T-helper 2 cell treated with Interferon-gamma antibody and Interleukin-4, amounts not matched to agents 100 ng/mL and 5 ng/mL, for 36 hours (primary cell): ENCODE data around the gene CHD6. TPM values are rescaled to one million over a fixed set of nuclear protein-coding genes. Genes with fewer than 3 reads are reported as not detected.

ENCODE experiments used
- intact Hi-C: fragments of 100-400 bp; cut with micrococcal nuclease; formaldehyde crosslinking; loops from one replicate; pipeline ENCODE4 v1.15.1; 2023
- total RNA-seq: library from RNA; stranded (reverse); gene quantifications from 2 replicates; pipeline ENCODE4 v1.2.3, GENCODE V29; 2022

CHD6 gene
- total RNA-seq, 1 donor from 2014 or later, result 34.2 TPM

DNA sequence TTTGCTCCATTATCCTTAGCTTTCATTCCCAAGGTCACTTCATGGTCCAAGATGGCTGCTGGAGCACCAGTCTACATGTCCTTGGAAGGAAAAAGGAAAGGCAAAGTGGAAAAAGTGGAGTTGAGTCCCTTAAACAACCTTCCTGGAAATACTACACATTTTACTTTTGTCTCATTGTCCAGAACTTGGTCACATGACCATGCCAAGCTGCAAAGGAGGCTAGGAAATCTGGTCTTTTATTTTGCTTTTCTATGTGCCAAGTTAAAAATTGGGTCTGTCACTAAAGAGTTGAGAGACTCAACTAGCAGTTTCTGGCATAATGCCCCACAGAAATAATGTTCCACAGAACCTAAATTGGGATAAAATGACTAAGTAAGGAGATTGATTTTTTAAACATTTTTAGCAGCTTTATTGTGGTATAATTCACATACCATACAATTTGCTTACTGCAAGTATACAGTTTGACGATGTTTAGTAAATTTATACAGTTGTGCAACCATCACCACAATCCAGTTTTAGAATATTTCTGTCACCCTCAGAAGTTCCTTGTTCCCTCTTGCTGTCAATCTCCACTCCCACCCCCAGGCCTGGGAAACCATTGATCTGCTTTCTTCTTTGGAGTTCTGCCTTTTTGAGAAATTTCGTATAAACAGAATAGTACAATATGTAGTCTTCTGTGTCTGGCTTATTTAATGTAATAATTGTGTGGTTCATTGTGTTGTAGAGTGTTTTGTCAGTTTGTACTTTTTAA is 5.6 kb upstream of the CHD6 start:
- intact Hi-C loops, result no loop called here

DNA sequence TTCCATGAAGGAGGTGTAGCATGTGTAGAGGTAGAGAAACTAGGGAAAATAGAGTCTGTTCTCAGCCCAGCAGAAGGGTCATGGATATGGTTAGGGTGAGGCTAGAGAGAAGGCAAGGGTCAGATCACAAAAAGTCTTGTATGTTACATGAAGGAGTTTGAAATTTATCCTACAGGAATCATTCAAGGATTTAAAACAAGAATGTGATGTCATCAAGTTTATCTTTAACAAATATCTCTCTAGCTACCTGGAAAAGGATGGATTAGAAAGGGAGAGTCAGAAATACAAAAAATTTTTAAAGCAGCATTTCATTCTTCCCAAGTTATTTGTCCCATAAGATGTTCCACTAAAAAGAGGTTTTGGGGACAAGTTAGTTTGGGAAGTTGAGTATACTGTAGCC is 4.4 kb upstream of the CHD6 start:
- intact Hi-C loops, result no loop called here

DNA sequence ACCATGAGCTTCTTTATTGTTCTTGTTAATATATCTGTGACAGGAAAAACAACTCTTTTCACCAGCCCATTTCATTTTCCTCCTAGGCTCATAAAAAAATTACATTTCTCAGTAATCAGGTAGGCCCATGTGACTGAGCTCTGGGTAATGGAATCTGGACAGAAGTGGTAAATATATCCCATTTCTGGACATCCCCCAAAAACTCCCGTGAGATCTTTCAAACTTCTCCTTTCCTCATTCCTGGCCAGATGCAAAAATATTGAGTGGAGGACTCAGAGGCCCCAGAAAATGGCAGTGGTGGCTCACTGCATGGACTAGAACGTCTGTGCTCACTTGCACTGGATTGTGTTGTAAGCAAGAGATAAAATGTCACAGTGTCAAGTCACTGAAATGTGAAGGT is 3.8 kb upstream of the CHD6 start:
- intact Hi-C loops, result no loop called here

DNA sequence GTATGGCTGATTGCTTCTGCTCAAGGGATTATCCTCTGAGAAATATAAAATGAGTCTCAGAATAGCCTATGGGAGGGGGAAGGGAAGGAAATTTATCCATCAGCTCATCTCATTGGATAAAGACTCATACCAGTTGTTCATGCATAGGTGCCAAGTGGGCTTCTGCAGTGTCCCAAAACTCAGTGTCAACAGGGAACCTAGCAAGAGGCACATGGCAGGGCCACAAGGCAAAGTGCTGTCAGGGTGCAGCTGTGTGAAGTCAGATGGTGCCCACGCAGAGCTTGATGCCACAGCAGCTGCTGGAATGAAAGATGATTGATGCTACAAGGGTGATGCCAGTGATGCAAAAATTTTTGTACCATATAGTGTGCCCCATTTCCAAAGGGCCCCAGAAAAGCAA is 3.2 kb upstream of the CHD6 start:
- intact Hi-C loops, result no loop called here

GRCh38 chr20:41619360-41620100 is 1.4 kb upstream of the CHD6 start:
- intact Hi-C loops, result loop anchor here (5.0 kb wide), 2 partner anchors 43 to 482 kb away; partner anchors contain the start of gene PLCG1

- intact Hi-C loops, result loop anchor here (1.0 to 5.0 kb wide), 4 partner anchors 43 to 482 kb away; partner anchors contain the start of genes PLCG1 and ZHX3
These were observed 682 bp upstream of the CHD6 start for GRCh38 chr20:41618807-41619311.

- intact Hi-C loops, result loop anchor here (5.0 kb wide), 2 partner anchors 45 to 480 kb away; partner anchors contain the start of gene PLCG1
These were observed 897 bp downstream of the CHD6 start for GRCh38 chr20:41617059-41617901.

DNA sequence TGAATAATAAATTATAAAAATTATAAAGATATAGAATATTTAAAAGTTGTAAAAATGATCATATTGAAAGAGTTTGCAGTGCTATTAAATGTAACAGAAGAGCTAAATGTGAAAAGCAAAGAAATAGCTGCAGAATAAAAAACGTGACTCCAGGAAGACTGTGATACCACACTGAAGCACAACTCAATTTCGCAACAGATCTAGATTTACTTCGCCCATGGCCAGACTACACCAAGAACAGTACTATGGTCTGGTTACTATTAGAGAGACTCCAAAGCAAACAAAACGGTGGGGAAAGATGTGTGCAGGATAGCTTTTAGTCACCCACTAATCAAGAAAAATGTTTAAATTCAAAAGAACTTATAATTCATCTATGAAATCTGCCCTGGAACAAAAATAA is 1.9 kb downstream of the CHD6 start:
- intact Hi-C loops, result loop anchor here (5.0 kb wide), 2 partner anchors 46 to 479 kb away; partner anchors contain the start of gene PLCG1

DNA sequence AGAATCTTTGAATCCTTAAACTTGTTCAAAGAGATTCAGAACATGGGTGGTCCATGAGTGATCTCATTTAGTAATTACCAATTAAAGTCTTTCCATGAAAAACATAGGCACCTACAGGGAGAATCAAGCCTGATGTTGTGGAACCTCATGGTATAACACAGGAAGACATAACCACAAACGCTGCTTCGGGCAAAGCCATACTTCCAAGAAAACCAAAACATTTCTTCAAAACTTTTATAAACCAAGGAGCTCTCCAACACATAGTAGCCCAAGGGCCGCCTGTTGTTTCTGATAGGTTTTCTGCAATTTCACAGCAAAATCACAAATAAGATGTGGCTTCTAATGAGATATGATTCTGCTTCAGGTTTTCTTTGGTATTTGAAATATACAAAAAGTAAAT is 2.5 kb downstream of the CHD6 start:
- intact Hi-C loops, result loop anchor here (5.0 kb wide), 2 partner anchors 47 to 478 kb away; partner anchors contain the start of gene PLCG1

DNA sequence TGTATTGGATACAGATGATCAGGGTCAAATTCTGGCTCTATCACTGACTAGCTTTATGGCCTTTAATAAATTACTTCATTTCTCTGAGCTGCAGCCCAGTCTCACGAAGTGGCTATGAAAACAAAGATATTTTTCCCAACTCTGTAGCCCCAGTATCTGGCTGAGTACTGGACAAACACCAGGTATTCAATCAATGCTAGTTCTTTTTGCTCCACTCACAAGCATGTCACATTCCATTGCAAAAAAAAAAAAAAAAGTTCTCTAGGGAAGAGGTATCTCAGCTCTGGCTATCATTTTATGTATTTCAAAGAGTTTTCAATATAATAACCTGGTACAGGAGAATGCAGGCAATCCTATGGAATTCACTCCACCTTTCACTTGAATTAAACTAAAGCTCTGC is 3.1 kb downstream of the CHD6 start:
- intact Hi-C loops, result loop anchor here (5.0 kb wide), 2 partner anchors 47 to 478 kb away; partner anchors contain the start of gene PLCG1

- intact Hi-C loops, result no loop called here
These were observed 4.9 kb downstream of the CHD6 start for GRCh38 chr20:41613321-41613720.

- intact Hi-C loops, result no loop called here
These were observed 8.7 kb downstream of the CHD6 start for GRCh38 chr20:41609474-41609873.

DNA sequence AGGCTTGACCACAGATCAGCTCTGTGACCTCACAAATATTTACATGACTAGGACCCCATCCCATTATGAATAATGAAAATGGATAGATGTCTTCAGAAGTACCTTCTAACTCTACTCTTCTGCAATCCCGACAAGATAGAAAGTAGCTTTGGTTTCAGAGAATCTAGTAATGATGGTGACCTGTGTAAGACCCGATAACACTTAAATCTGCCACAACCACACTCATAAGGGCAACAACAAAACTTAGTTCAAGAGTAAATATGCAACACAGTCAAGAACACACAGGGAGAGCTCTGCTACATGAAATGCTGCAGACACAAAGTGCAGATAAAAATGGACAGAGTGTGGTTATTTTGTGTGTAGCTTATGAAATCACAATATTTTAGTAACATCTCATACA is 9.6 kb downstream of the CHD6 start:
- intact Hi-C loops, result no loop called here

DNA sequence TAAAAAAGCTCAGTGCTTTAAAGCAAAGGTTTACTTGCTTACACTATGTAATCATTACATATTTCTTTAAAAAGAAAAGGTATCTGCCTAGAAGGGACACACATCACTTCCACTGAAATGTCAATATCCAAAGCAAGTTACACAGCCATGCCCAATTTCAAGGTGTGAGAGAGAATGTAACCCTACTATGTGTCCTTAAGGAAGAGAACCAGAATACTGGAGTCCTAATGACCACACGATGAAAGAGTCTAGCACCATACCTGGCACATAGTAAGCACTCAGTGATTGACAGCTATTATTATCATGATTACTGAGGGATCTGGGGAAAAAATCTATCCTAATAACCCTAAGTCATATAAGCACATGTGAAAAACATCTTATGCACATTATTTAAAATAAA is 10.4 kb downstream of the CHD6 start:
- intact Hi-C loops, result no loop called here

GRCh38 chr20:41604002-41604401 is 14.2 kb downstream of the CHD6 start:
- intact Hi-C loops, result no loop called here

DNA sequence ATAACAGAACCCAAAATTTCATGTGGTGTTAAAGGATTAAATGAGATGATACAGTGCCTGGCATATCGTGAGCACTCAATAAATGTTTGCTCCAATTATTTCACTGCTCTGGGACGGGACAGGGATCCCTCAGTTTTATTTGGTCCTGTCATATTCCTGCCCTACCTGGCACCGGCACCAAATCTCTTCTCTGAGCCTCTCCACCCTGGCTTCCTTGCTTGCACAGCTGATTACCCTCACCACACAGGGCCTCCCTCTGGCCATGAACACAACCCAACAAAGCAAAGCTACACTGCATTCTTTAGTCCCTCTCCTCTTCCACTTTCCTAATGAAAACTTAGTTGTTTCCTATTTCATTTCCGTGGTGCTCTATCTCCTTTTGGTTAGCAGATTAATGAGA is 16.4 kb downstream of the CHD6 start:
- intact Hi-C loops, result no loop called here

GRCh38 chr20:41600926-41601631 is 17.1 kb downstream of the CHD6 start:
- intact Hi-C loops, result no loop called here

- intact Hi-C loops, result no loop called here
These were observed 18.5 kb downstream of the CHD6 start for GRCh38 chr20:41599699-41600104.

GRCh38 chr20:41598719-41599118 is 19.5 kb downstream of the CHD6 start:
- intact Hi-C loops, result no loop called here

DNA sequence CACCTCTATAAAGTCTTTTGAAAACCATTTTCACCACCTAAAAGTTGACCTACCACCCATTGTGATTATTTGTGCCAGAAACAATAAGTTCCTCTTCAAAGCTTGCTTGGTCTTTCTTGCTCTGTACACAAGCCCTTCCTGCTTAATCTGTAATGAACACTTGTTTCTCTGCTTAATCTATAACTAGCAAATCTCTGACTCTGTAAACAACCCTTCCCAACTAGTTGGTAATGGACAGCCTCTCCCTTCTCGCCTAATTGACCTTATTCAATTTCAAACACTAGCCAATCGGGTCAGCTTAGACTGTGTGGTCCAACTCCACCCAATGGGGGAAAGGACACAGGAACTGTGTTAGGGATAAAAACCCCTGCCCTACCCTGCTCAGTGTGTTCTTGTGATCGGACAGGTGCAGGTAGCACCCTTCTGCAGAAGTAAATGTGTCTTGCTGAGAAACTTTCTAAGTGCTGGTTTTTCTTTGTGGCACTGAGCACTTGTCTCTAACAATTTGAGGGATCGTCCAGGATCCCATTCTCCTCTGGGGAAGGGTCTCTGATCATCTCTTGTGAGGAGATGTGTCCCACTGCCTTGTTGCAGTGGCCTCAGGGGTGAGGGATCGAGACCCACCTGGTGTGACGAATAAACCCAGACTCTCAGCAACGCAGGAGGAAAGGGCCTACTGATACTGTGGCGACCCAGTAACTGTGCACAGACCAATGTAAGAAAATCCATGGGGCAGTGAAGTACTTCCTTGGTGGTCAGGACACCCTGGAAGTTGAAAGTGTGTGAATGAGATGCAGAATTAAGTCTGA is 23.5 kb downstream of the CHD6 start:
- intact Hi-C loops, result no loop called here
